IPS-NIHi11 (cell line): ENCODE measurements around the gene GALNT6.
A peak's percentile ranks its signal among the peaks of the same experiment; 100 is the strongest.

ENCODE experiments used
- DNase-seq: peaks from one replicate; pipeline ENCODE4 v3.0.0; 2012; ENCODE audit warnings: mixed read lengths, low spot score

The GALNT6 gene

DNA sequence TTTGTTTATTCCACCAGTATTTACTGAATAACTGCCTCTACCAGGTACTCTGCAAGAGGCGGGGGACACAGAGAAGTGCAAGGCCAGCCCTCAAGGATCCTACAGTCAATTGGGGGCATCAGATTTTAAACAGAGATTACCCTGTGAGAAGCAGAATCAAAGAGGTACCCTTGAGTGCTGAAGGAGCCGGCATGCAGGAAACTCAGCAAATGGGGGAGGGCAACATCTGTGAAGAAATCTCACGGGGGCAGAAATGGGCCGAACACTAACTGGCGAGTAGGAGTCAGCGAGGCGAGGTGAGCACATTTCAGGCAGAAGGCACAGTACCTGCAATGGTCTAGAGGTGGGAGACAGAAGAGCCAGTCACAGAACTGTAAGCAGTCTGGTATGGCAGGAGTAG is 9.0 kb downstream of the GALNT6 start:
- no peak for DNase-seq

DNA sequence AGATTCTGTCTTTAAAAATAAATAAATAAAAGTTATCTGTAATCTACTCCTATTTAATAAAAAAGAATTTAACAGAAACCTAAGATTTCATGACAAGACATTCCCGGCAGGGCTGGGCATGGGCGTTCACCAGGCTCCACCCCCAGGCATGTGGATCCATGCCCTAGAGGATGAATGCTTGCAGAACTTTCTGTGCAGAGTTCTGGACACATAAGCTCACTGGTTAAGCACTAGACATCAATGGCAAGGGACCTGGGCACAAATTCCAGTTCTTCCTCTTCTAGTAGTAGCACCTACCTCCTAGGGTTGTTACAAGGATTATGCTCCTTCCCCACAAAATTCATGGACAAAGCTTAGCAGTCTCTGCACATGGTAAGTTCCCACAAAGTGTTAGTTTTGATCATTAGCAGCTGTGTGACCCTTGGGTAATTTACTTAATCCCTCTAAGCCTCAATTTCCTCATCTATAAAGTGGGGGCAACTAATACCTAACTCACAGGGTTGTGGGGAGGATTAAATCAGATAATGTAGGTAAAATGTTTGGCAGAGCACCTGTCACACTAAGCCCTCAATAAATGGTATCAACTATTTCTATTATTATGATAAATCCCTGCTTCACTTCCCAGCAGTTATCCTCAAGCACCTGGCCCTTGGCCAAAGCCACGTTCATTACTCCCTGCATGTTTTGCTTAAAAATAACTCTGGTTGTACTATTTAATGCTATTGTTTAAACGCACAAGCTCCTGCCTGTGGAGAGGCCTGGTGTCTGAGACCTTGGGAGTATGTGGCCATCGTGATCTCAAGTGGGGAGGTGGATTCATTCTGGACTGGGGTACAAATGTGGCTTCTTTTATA is 9.8 kb downstream of the GALNT6 start:
- DNase-seq, result no peak

- DNase-seq, result no peak
Measured at GRCh38 chr12:51379571-51379970, 11.6 kb downstream of the GALNT6 start.

- no peak for DNase-seq
Measured at GRCh38 chr12:51378749-51379148, 12.5 kb downstream of the GALNT6 start.

DNA sequence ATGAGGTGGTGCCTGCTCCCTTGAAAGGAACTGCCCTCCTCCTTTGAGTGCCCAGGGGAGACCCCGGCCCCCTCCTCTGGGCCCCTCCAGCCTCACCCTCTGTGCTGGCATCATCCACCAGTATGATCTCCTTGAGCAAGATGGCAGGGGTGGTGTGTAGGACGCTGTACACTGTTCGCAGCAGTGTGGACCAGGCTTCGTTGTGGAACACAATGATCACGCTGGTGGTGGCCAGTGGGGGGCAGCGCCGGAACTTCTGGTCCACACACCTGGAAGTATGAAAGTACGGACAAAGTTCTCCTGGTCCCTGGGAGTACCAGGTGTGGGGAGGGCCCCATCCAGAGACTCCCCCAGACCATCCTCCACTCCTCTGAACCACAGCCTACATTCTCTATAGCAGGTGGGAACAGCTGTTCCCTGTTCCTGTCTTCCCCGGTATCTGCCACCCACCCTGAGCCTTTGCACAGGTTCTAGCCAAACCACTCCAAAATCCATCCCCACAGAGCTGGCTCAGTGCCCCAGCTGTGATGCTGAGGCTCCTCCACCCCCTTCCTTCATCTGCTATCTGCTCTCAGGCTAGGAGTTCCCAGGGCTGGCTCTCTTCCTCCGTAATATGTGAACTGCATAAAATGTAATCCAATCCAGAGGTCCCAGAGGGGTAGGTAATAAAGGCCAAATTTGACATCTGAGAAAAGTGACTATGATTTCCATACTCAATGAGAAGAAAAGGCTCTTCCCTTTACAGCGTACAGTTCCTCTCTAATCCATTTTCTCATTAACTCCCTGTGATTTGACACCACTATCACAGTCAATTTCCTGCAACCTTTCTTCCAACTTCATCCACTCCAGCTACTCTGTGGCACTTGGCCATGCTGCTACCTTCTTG is 13.9 kb downstream of the GALNT6 start:
- no peak for DNase-seq

GRCh38 chr12:51374856-51375255 is 16.4 kb downstream of the GALNT6 start:
- DNase-seq, result no peak

GRCh38 chr12:51374361-51374760 is 16.8 kb downstream of the GALNT6 start:
- no peak for DNase-seq

GRCh38 chr12:51373187-51373586 is 18.0 kb downstream of the GALNT6 start:
- DNase-seq, result no peak

- DNase-seq, result no peak
Measured at GRCh38 chr12:51372021-51372420, 19.2 kb downstream of the GALNT6 start.

- peak; percentile 84 for DNase-seq
Measured at GRCh38 chr12:51371295-51371953, 19.8 kb downstream of the GALNT6 start.

GRCh38 chr12:51370667-51371066 is 20.5 kb downstream of the GALNT6 start:
- no peak for DNase-seq

DNA sequence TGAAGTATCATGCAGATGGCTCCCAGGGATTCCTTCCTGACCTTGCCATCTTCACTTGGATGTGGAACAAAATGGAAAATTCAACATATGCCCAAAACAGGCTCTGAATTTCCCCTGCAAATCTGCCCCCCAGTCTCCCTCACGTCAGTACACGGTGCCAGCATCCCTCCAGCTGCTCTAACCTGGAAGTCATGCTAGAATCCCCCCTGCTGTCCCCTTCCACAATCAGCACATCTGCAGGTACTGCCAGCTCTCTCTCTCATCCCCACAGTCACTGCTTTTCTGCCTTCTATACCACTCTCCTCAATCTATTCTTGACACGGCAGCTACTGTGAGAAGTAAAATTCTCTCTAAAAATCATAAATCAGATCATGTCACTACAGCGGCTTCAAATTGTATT is 21.6 kb downstream of the GALNT6 start:
- DNase-seq, result no peak

- DNase-seq, result peak; percentile 50
Measured at GRCh38 chr12:51368640-51369517, 22.3 kb downstream of the GALNT6 start.

DNA sequence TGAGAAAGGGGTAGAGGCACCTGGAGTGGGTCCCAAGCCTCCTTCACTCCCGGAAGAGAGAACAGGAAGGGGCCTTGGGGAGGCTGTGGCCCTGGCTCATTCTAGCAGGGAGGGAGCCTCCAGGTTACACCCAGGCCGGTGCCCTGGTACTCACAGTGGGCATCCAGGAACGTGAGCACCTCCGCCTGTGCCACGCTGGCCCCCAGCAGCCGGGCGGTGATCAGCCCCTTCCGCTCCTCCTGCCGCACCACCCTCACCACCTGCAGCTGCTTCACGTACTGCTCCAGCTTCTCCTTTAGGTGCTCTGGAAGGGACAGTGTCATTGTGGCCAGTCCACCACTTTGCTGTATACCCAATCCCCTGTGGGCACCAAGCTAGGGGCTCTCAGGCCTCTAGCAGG is 25.9 kb downstream of the GALNT6 start:
- no peak for DNase-seq

DNA sequence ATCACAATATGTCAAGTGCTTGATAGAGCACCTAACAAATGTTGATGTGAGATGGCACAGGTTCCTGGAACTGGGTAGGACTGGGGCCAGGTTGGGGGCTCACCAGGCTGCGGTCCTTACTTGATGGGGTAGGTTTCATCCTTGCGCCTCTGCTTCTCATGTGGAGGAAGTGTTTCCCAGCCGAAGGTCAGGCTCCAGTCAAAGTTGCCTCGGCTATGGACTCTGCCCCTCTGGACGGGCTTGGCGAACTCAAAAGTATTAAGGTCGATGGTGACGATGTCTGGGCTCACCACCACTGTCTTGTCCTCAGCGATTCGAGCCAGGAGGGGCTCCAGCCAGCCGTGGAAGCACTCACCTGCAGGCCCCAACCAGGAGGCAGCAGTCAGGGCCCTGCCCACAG is 27.2 kb downstream of the GALNT6 start:
- no peak for DNase-seq

DNA sequence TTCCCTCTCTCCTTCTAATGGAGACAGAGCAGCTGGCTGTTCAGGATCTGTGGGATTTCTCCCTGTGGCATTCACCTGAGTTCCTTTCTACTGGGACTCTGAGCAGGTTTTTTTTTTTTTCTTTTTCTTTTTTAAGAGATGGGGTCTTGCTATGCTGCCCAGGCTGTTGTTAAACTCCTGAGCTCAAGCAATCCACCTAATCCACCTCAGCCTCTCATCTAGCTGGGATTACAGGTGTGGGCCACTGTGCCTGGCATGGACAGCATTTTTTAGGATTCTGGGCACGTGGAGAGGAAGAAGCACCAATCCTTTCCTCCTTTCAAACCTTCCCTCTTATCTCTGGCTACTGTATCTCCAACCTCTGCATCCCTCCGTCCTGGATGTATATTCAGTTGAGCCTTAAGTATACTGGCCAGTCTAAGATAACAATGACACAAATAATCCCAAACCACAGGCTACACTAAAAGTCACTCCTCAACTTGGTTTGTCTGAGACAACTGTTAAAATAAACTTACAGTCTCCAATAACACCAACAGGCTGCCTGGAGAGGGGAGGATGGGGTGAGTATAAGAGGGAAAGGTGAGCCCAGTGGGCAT is 28.4 kb downstream of the GALNT6 start:
- no peak for DNase-seq

GRCh38 chr12:51362307-51362706 is 28.9 kb downstream of the GALNT6 start:
- no peak for DNase-seq

DNA sequence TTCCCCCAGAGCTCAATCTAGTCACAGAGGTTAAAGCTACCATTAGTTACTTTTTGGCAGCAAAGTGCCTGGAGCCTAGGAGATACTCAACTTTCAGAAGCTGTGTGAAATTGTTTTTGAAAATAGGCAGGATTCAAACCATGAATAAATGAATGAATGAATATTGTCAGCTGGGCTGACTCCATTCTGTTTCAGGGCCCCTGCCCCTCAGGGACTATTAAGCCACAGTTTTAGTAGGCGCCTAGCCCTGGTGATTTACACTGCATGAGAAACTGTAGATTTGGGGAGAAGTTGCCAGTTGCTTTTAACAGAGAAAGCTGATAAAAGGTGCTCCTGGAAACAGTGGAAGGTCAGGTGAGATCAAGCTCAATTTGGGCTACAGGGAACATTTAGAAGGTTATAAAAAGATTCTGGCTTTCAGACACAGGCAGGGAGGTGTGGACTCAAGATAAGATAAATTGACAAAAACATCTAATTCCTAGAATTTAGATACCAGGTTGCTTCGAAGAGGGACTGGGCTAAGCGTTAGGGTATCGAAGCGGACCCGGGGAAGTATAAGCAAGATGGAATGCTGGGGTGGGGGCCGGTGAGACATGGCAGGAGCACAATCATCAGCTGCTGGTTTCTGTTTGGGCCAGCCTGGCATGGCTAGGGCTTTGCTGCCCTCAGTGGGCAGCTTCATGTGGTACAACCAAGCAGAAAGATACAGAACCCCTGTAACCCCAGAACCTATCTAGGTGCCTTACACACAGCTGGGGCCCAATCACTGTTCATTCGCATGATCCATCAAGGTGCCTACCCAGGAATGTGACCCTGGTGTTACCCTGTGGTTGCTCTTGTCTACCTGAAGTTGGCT is 29.8 kb downstream of the GALNT6 start:
- DNase-seq, result no peak

- no peak for DNase-seq
Measured at GRCh38 chr12:51360315-51360714, 30.9 kb downstream of the GALNT6 start.

DNA sequence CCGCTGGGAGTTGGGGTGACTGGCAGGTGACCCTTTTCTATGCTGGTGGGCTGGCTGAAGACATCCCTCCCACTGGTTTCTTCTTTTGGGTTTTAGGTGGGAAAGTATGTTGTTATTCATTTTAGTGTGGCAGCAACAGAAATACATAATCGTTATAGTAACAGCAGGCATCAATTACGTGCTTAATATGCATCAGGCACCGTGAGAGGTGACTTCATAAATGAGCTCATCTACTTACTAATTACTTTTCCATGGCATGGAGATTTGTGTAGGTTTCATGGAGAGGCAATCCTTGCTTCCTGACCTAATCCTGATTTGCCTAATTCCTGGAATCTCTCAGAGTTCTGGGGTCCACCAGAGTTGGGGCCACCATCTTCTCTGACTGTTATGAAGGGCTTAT is 31.4 kb downstream of the GALNT6 start:
- no peak for DNase-seq
